ENCODE measurements around the gene PMVK.

GRCh38 chr1:154910851-154911250, 25.7 kb downstream of the PMVK start:
- TF ChIP-seq CTCF (IDR thresholded peaks at IDR 0.05; ENCODE audit: poor library complexity) (no peak), EZH2 (IDR thresholded peaks at IDR 0.05; ENCODE audit: borderline replicate concordance) (no peak)
